RWPE1 (cell line): Measurements from ENCODE around the gene NPBWR2.

Experiments
- CTCF ChIA-PET: fragments of 350-600 bp; sonication (Branson Sonifier 250); formaldehyde crosslinking; extraction: SDS; loops from one replicate; lab custom pipeline; 2021; lab: Yijun Ruan, JAX
- POLR2A ChIA-PET: fragments of 400-600 bp; formaldehyde crosslinking; extraction: SDS; loops from one replicate; lab custom pipeline; 2020; ENCODE audit warnings: antibody characterized with exemption; ENCODE audit not compliant: low non-redundant PET; lab: Yijun Ruan, JAX
- DNase-seq: peaks from one replicate; pipeline ENCODE4 v3.0.0; 2012; ENCODE audit warnings: low spot score
- H3K27ac ChIP-seq: fragments of 450-650 bp; 2 replicates; pipeline ENCODE4 v1.5.1; 2017
- CTCF ChIP-seq: fragments of 450-650 bp; conservative IDR thresholded peaks from 2 replicates; pipeline ENCODE4 v1.5.1; 2017; ENCODE audit warnings: low read depth, mild to moderate bottlenecking

Gene NPBWR2

DNA sequence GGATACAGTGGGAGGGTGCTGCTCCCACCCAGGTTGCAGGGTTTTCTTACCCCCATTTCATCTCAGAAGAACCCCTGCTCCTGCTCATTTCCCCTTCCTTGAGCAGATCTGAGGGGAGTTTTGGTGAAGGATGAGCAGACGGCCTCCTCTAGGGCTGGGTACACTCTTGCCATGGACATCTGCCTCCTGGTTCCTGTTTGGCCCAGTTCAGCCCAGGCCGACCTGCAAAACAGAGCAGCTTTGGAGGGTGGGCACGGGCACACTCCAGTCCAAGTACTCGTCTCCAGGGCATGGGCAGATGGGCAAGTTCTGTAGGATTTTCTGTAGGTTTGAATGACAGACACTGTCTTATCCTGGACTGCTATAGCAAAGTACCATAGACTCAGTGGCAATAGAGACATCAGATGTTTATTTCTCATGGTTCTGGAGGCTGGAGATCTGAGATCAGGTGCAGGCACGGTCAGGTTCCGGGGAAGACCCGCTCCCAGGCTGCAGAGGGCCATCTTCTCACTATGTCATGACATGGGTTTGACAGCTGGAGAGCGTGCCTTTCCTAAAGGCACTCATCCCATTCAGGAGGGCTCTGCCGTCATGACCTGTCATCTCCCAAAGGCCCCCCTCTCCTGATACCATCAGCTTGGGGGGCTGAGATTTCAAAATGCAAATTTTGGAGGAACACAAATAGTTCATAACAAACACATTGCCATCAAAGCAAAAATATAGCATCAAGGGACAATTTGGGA, 6.2 kb downstream of the NPBWR2 start:
- no peak for DNase-seq
- no peak overlapping the region for H3K27ac ChIP-seq
- ChIA-PET CTCF (interaction anchor here (0.6 to 1.8 kb wide), 10 partner anchors 9 to 62 kb away, joined by 3 to 11 read pairs (median 4); partner anchors contain the start of gene LKAAEAR1), POLR2A (no interaction called here)
- no peak for TF ChIP-seq CTCF

- no peak for TF ChIP-seq CTCF
- CTCF ChIA-PET: interaction anchor here (1.8 kb wide), 1 partner anchor 61 kb away, joined by 8 read pairs; no protein-coding TSS in a partner anchor
- no peak overlapping the region for H3K27ac ChIP-seq
- no peak for DNase-seq
- POLR2A ChIA-PET: no interaction called here
These were observed 6.8 kb downstream of the NPBWR2 start for GRCh38 chr20:64100566-64100888.

DNA sequence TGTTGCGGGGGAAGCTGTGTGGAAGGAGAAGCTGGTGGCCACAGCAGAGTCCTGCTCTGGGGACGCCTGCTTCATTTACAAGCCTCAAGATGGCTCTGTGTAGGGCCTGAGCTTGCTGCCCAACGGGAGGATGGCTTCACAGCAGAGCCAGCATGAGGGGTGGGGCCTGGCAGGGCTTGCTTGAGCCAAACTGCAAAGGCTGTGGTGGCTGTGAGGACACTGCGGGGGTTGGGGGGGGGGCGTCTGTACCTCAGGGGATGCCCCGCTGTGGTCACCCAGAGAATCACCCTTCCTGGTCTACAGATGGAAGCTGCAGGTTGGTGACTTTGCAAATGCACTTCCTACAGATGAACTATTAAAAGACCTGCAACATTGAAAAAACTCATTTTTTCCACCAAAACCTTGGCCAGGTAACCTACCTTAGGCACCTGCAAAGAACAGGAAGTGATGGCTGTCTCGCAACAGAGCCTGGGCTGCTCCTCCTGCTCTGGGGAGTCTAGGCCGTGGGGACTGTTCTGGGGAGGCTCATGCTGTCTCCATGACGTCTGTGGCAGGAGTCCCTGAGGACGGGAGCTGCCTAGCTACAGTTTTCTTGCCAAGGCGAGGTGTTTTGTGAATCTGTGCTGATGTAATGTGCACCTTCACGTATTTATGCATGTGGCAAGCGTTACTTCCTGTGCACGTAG, 7.3 kb downstream of the NPBWR2 start:
- no peak for DNase-seq
- CTCF ChIA-PET: interaction anchor here (1.0 to 1.9 kb wide), 3 partner anchors 15 to 61 kb away, joined by 3 to 8 read pairs (median 6); partner anchors contain the start of gene LKAAEAR1
- no peak overlapping the region for H3K27ac ChIP-seq
- POLR2A ChIA-PET: no interaction called here
- no peak for TF ChIP-seq CTCF

DNA sequence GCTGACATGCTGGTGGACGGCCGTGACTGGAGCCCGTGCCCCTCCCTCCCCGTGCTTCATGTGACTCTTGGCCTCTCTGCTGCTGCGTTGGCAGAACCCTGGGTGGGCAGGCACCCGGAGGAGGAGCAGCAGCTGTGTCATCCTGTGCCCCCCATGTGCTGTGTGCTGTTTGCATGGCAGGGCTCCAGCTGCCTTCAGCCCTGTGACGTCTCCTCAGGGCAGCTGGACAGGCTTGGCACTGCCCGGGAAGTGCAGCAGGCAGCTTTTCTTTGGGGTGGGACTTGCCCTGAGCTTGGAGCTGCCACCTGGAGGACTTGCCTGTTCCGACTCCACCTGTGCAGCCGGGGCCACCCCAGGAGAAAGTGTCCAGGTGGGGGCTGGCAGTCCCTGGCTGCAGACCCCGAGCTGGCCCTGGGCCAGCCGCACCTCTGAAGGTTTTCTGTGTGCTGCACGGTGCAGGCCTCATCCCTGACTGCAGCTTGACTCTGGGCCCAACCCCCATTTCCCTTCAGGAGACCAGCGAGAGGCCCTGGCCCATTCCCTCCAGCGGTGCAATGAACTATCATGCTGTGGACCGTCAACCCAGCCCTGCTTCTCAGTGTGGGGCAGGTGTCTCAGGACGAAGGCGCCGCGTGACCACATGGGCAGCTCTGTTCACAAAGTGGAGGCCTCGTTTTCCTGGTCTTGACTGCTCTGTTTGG, 8.1 kb downstream of the NPBWR2 start:
- no peak overlapping the region for H3K27ac ChIP-seq
- DNase-seq: no peak
- ChIA-PET POLR2A (no interaction called here), CTCF (interaction anchor here (0.7 to 1.9 kb wide), 4 partner anchors 13 to 60 kb away, joined by 3 to 8 read pairs (median 4); partner anchors contain the start of gene LKAAEAR1)
- TF ChIP-seq CTCF: no peak

- no peak for TF ChIP-seq CTCF
- CTCF ChIA-PET: interaction anchor here (0.7 to 1.9 kb wide), 3 partner anchors 14 to 21 kb away, joined by 3 to 6 read pairs (median 3); partner anchors contain the start of gene LKAAEAR1
- POLR2A ChIA-PET: no interaction called here
These were observed 8.8 kb downstream of the NPBWR2 start for GRCh38 chr20:64098471-64099013.

GRCh38 chr20:64096535-64096934, 10.8 kb downstream of the NPBWR2 start:
- no peak overlapping the region for H3K27ac ChIP-seq
- ChIA-PET POLR2A (no interaction called here), CTCF (interaction anchor here (1.3 kb wide), 1 partner anchor 13 kb away, joined by 6 read pairs; the partner anchor contains the start of gene LKAAEAR1)
- no peak for DNase-seq
- no peak for TF ChIP-seq CTCF

More at GRCh38 chr20:64098471-64099013, 8.8 kb downstream of the NPBWR2 start:
- H3K27ac ChIP-seq: no peak overlapping the region
- DNase-seq: no peak
